HEK293 (cell line): ENCODE data around the gene TCTN2.

Source experiments
- CTCF ChIA-PET: fragments of 350-600 bp; formaldehyde crosslinking; extraction: SDS; loops from one replicate; lab custom pipeline; 2021; ENCODE audit warnings: antibody characterized with exemption; lab: Yijun Ruan, JAX
- POLR2A ChIA-PET: fragments of 300-600 bp; formaldehyde crosslinking; extraction: SDS; loops from one replicate; lab custom pipeline; 2020; ENCODE audit warnings: antibody characterized with exemption, inconsistent platforms; lab: Yijun Ruan, JAX
- H3K27ac ChIP-seq: fragments of 200-500 bp; sonication (Bioruptor generic); 2 replicates; pipeline ENCODE4 v1.5.1; 2014; ENCODE audit warnings: low read depth, low read length, control low read depth, inconsistent platforms; ENCODE audit errors: extremely low read depth
- H3K36me3 ChIP-seq, 2 experiments: fragments of 200-500 bp in 1 of 2; sonication (Bioruptor generic) in 1 of 2; 1 replicate in 1 of 2; 2 replicates in 1 of 2; pipeline ENCODE4 v1.5.1; 2014 to 2017; ENCODE audit warnings: inconsistent platforms in 2 of 2, low read length in 2 of 2; ENCODE audit not compliant: control insufficient read depth in 2 of 2, insufficient read depth in 1 of 2
- H3K4me1 ChIP-seq: fragments of 200-500 bp; sonication (Bioruptor generic); 2 replicates; pipeline ENCODE4 v1.5.1; 2014; ENCODE audit warnings: mild to moderate bottlenecking, low read length, inconsistent platforms; ENCODE audit not compliant: control insufficient read depth, insufficient read depth
- H3K4me3 ChIP-seq: 2 replicates; pipeline ENCODE4 v1.5.1; 2011; ENCODE audit warnings: low read depth, mild to moderate bottlenecking, control low read depth, low read length, moderate library complexity
- H3K9me3 ChIP-seq: fragments of 200-500 bp; sonication (Bioruptor generic); 2 replicates; pipeline ENCODE4 v1.5.1; 2014; ENCODE audit warnings: low read depth, low read length, inconsistent platforms; ENCODE audit not compliant: control insufficient read depth, insufficient read depth
- BCL11B ChIP-seq: fragments of 450-650 bp; formaldehyde crosslinking; IDR thresholded peaks from 2 replicates; pipeline ENCODE4 v1.5.1; 2016; ENCODE audit warnings: low read depth, missing biosample characterization, missing genetic modification characterization
- HOXA7 ChIP-seq: sonication (generic); formaldehyde crosslinking; IDR thresholded peaks from 2 replicates; pipeline ENCODE4 v1.8.1; 2022; ENCODE audit warnings: missing genetic modification reagents, borderline replicate concordance
- HOXD13 ChIP-seq: sonication (generic); formaldehyde crosslinking; IDR thresholded peaks from 2 replicates; pipeline ENCODE4 v1.8.0; 2022; ENCODE audit warnings: missing genetic modification reagents, borderline replicate concordance
- IKZF3 ChIP-seq: fragments of 450-650 bp; IDR thresholded peaks from 2 replicates; pipeline ENCODE4 v1.5.0; 2018; ENCODE audit warnings: missing biosample characterization, mild to moderate bottlenecking, missing genetic modification characterization, moderate library complexity
- KLF9 ChIP-seq: fragments of 450-650 bp; formaldehyde crosslinking; IDR thresholded peaks from 2 replicates; pipeline ENCODE4 v1.5.1; 2016; ENCODE audit warnings: missing biosample characterization, missing genetic modification characterization, low read depth
- RBAK ChIP-seq: fragments of 450-650 bp; formaldehyde crosslinking; IDR thresholded peaks from 2 replicates; pipeline ENCODE4 v1.5.1; 2016; ENCODE audit warnings: missing biosample characterization, missing genetic modification characterization
- SP7 ChIP-seq: fragments of 450-650 bp; formaldehyde crosslinking; IDR thresholded peaks from 2 replicates; pipeline ENCODE4 v1.5.1; 2016; ENCODE audit warnings: missing biosample characterization, missing genetic modification characterization
- ZFP3 ChIP-seq: fragments of 450-650 bp; formaldehyde crosslinking; IDR thresholded peaks from 2 replicates; pipeline ENCODE4 v1.5.1; 2016; ENCODE audit warnings: low read depth, missing biosample characterization, missing genetic modification characterization
- ZFP37 ChIP-seq: fragments of 450-650 bp; formaldehyde crosslinking; IDR thresholded peaks from 2 replicates; pipeline ENCODE4 v1.5.1; 2016; ENCODE audit warnings: missing biosample characterization, missing genetic modification characterization
- ZNF10 ChIP-seq: fragments of 450-650 bp; formaldehyde crosslinking; IDR thresholded peaks from 2 replicates; pipeline ENCODE4 v1.5.1; 2017; ENCODE audit warnings: missing biosample characterization, missing genetic modification characterization
- ZNF112 ChIP-seq: fragments of 450-650 bp; formaldehyde crosslinking; IDR thresholded peaks from 2 replicates; pipeline ENCODE4 v1.5.0; 2017; ENCODE audit warnings: missing biosample characterization, missing genetic modification characterization
- ZNF132 ChIP-seq: fragments of 450-650 bp; formaldehyde crosslinking; IDR thresholded peaks from 2 replicates; pipeline ENCODE4 v1.5.1; 2017; ENCODE audit warnings: missing biosample characterization, missing genetic modification characterization, borderline replicate concordance
- ZNF174 ChIP-seq: fragments of 450-650 bp; formaldehyde crosslinking; IDR thresholded peaks from 2 replicates; pipeline ENCODE4 v1.5.0; 2017; ENCODE audit warnings: missing biosample characterization, mild to moderate bottlenecking, missing genetic modification characterization
- ZNF18 ChIP-seq: fragments of 450-650 bp; formaldehyde crosslinking; IDR thresholded peaks from 2 replicates; pipeline ENCODE4 v1.5.1; 2016; ENCODE audit warnings: missing biosample characterization, missing genetic modification characterization
- ZNF37A ChIP-seq: fragments of 450-650 bp; IDR thresholded peaks from 2 replicates; pipeline ENCODE4 v1.5.1; 2018; ENCODE audit warnings: missing biosample characterization, missing genetic modification characterization
- ZNF521 ChIP-seq: fragments of 450-650 bp; formaldehyde crosslinking; IDR thresholded peaks from 2 replicates; pipeline ENCODE4 v1.5.1; 2017; ENCODE audit warnings: missing biosample characterization, mild to moderate bottlenecking, missing genetic modification characterization
- ZNF549 ChIP-seq: fragments of 450-650 bp; IDR thresholded peaks from 2 replicates; pipeline ENCODE4 v1.5.1; 2018; ENCODE audit warnings: missing biosample characterization, missing genetic modification characterization, mild to moderate bottlenecking, inconsistent platforms, moderate library complexity
- ZNF555 ChIP-seq: fragments of 450-650 bp; formaldehyde crosslinking; conservative IDR thresholded peaks from 2 replicates; pipeline ENCODE4 v1.5.1; 2017; ENCODE audit warnings: missing biosample characterization, mild to moderate bottlenecking, missing genetic modification characterization, inconsistent platforms
- ZNF596 ChIP-seq: fragments of 450-650 bp; IDR thresholded peaks from 2 replicates; pipeline ENCODE4 v1.5.0; 2018; ENCODE audit warnings: missing biosample characterization, mild to moderate bottlenecking, missing genetic modification characterization, moderate library complexity
- ZNF610 ChIP-seq: fragments of 450-650 bp; formaldehyde crosslinking; IDR thresholded peaks from 2 replicates; pipeline ENCODE4 v1.5.1; 2016; ENCODE audit warnings: missing biosample characterization, missing genetic modification characterization, borderline replicate concordance
- ZNF658 ChIP-seq: fragments of 450-650 bp; formaldehyde crosslinking; IDR thresholded peaks from 2 replicates; pipeline ENCODE4; 2016; ENCODE audit warnings: missing biosample characterization, missing genetic modification characterization
- ZNF670 ChIP-seq: fragments of 450-650 bp; formaldehyde crosslinking; IDR thresholded peaks from 2 replicates; pipeline ENCODE4 v1.5.1; 2016; ENCODE audit warnings: missing biosample characterization, missing genetic modification characterization, low read depth
- TF ChIP-seq, protein P1 (sequence below): fragments of 450-650 bp; formaldehyde crosslinking; IDR thresholded peaks from 2 replicates; pipeline ENCODE4 v1.5.1; 2016; ENCODE audit warnings: missing biosample characterization, missing genetic modification characterization

The TCTN2 gene

GRCh38 chr12:123731596-123731995 is 60.7 kb downstream of the TCTN2 start:
- no peak overlapping the region for H3K4me3 ChIP-seq
- H3K9me3 ChIP-seq: no peaks in the 10 kb centered on the region
- peaks cover 40 to 91% of the 10 kb centered on the region in 2 experiments for H3K36me3 ChIP-seq
- H3K27ac ChIP-seq: no peak overlapping the region
- ChIA-PET CTCF (no interaction called here), POLR2A (no interaction called here)
- H3K4me1 ChIP-seq: no peaks in the 10 kb centered on the region
- TF ChIP-seq ZNF18: no peak
- TF ChIP-seq, protein P1, sequence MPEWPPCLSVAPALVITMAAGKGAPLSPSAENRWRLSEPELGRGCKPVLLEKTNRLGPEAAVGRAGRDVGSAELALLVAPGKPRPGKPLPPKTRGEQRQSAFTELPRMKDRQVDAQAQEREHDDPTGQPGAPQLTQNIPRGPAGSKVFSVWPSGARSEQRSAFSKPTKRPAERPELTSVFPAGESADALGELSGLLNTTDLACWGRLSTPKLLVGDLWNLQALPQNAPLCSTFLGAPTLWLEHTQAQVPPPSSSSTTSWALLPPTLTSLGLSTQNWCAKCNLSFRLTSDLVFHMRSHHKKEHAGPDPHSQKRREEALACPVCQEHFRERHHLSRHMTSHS (tag by site-specific recombination): no peak
- TF ChIP-seq ZNF132: no peak
- no peak for TF ChIP-seq ZNF670 (tag by site-specific recombination)
- TF ChIP-seq BCL11B (tag by site-specific recombination): no peak
- TF ChIP-seq HOXD13 (CRISPR knock-in tag): no peak
- TF ChIP-seq ZNF37A (tag by site-specific recombination): no peak
- TF ChIP-seq RBAK (tag by site-specific recombination): no peak
- TF ChIP-seq, all 188 proteins: peak for 0

DNA sequence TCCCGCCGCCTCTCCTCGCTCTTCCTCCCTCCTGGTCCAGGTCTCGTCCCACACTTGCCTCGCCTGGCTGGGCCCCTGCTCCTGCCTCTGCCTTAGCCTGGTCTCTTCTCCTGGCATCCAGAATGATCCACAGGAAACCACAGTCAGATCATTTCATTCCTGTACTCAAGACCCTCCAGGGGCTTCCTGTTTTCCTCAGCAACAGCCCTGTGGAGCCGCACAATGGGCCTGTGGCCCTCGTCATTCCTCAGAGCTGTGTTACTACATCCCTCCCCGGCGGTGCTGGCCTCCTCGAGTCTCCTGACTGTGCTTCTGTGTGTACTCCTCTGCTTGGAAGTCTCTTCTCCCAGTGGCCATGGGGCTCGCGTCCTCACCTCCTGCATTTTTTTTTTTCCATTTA is 61.3 kb downstream of the TCTN2 start:
- no peak overlapping the region for H3K27ac ChIP-seq
- no peaks in the 10 kb centered on the region for H3K4me1 ChIP-seq
- H3K4me3 ChIP-seq: no peak overlapping the region
- POLR2A ChIA-PET: no interaction called here
- H3K36me3 ChIP-seq: peaks cover 40 to 92% of the 10 kb centered on the region in 2 experiments
- CTCF ChIA-PET: no interaction called here
- TF ChIP-seq ZFP3 (tag by site-specific recombination) (no peak), ZNF549 (tag by site-specific recombination) (no peak), ZNF555 (tag by site-specific recombination) (no peak), ZNF112 (no peak), BCL11B (tag by site-specific recombination) (no peak), ZNF610 (tag by site-specific recombination) (no peak), ZNF521 (tag by site-specific recombination) (no peak), ZFP37 (tag by site-specific recombination) (no peak), ZNF596 (no peak), HOXA7 (CRISPR knock-in tag) (no peak), IKZF3 (tag by site-specific recombination) (no peak), ZNF658 (tag by site-specific recombination) (no peak), SP7 (no peak)
- no peaks in the 10 kb centered on the region for H3K9me3 ChIP-seq

DNA sequence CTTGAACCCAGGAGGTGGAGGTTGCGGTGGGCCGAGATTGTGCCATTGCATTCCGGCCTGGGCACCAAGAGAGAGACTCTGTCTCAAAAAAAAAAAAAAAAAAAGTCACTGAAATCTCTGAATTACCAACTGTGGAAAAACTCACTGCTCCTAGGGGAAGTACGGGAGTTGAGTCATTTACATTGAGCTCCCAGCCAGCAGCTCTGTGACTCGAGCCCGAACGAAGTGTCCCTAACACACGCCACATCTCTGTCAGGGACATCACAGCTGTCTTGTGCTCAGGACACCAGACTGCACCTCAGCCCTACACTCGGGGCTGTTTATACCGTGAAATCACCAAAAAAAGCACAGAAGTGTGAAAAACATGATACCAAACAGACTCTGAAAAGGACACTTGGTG is 62.3 kb downstream of the TCTN2 start:
- TF ChIP-seq ZNF10: no peak
- no peak for TF ChIP-seq KLF9
- TF ChIP-seq ZNF174 (tag by site-specific recombination): no peak
- TF ChIP-seq ZNF670 (tag by site-specific recombination): no peak
- ChIA-PET CTCF (no interaction called here), POLR2A (interaction anchor here (0.7 kb wide), 1 partner anchor 30 kb away, joined by 3 read pairs; no protein-coding TSS in a partner anchor)
- Histone ChIP-seq H3K4me1 (no peaks in the 10 kb centered on the region), H3K27ac (no peak overlapping the region), H3K4me3 (no peak overlapping the region), H3K36me3 (peaks cover 40 to 90% of the 10 kb centered on the region in 2 experiments), H3K9me3 (no peaks in the 10 kb centered on the region)
